Hepatocyte (in vitro differentiated cells): ENCODE measurements around the gene OR13H1.

Source experiments
- EZH2 ChIP-seq: fragments of 200-600 bp; sonication (generic); IDR thresholded peaks from 2 replicates; pipeline ENCODE4 v1.6.1; 2016; ENCODE audit warnings: antibody characterized with exemption, mild to moderate bottlenecking, borderline replicate concordance
- TF ChIP-seq, protein P1 (sequence below): fragments of 200-600 bp; sonication (generic); IDR thresholded peaks from 2 replicates; pipeline ENCODE4 v1.5.1; 2016; ENCODE audit warnings: antibody characterized with exemption, mild to moderate bottlenecking; ENCODE audit not compliant: poor library complexity

DNA sequence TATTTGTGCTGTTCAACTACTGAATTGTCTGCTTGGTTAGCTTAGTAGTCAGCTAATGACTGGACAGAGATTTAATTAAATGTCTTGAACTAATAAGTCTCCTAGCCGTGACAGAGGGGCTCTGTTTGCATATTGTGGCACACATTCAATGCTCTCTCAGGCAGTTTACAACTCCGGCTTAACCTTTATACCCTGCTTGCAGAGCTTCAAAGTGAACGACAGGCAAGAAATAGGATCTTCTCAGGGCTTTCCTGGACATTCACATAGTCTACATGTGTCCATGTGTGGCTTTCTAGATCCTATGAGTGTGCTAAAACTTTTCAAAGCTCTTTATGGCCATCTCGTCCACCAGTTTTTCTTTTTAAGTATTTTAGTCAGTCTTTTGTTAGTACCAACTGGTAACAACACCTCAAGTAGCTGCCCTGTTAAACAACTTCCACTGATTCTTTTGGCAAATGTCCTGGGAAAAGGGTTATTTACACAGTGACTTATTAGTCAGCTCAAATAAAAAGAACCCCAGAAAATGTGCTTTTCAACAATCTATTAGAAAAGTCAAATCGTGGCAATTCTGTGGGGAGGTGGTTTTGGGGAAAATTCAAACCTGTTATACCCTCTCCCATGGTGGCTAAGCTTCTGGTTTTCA is 28.6 kb downstream of the OR13H1 start:
- TF ChIP-seq, protein P1, sequence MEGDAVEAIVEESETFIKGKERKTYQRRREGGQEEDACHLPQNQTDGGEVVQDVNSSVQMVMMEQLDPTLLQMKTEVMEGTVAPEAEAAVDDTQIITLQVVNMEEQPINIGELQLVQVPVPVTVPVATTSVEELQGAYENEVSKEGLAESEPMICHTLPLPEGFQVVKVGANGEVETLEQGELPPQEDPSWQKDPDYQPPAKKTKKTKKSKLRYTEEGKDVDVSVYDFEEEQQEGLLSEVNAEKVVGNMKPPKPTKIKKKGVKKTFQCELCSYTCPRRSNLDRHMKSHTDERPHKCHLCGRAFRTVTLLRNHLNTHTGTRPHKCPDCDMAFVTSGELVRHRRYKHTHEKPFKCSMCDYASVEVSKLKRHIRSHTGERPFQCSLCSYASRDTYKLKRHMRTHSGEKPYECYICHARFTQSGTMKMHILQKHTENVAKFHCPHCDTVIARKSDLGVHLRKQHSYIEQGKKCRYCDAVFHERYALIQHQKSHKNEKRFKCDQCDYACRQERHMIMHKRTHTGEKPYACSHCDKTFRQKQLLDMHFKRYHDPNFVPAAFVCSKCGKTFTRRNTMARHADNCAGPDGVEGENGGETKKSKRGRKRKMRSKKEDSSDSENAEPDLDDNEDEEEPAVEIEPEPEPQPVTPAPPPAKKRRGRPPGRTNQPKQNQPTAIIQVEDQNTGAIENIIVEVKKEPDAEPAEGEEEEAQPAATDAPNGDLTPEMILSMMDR = no peak
- no peak for TF ChIP-seq EZH2
